ENCODE measurements around the gene MEGF9. TPM values are rescaled to one million over a fixed set of nuclear protein-coding genes. Genes with fewer than 3 reads are reported as not detected.

The MEGF9 gene
- polyA plus RNA-seq, 1 donor (not counting 4 experiments of a cell fraction or from before 2014, with no cell fraction given) = 11.2 TPM

DNA sequence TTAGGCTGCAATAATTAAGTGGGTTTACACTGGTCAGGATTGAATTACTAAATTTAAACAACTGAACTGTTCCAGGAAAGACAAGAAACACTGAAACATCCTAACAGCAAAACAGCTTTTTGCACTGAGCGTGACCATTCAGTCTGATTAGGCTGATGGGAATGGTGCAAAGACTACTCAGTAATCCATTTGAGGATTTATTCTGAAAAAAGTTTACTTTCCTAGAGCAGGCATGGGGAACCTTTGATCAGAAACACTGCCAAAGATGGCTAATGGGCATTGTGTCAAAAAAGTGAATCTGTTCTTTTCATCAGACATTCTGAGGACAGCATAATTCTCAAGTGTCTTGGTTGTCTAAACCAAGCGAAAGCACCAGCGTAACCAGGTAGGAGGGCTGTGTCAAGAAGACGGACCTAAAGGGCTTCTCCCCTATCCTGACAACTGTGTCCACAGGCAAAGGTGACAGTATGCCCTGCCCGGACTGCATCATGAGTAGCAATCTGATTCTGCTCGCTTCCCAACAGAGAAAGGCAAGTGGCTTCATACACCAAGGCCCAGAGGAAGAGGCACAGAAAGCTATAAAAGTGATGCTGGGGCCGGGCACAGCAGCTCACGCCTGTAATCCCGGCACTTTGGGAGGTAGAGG, 45.6 kb upstream of the MEGF9 start:
- Histone ChIP-seq H3K27me3 (ENCODE audit: control insufficient read depth, extremely low read depth, insufficient read depth, low read length) (no peaks in the 10 kb centered on the region), H3K79me2 (ENCODE audit: control insufficient read depth, insufficient read depth, low read length) (no peaks in the 10 kb centered on the region), H3K9ac (ENCODE audit: control insufficient read depth, extremely low read depth, insufficient read depth, low read length) (no peak overlapping the region), H3K9me1 (ENCODE audit: control insufficient read depth, extremely low read depth, insufficient read depth, low read length) (no peaks in the 10 kb centered on the region), H3K4me3 (ENCODE audit: control insufficient read depth in 2 of 3, extremely low read depth in 1 of 3, insufficient read depth in 2 of 3, low read depth in 1 of 3, low read length in 3 of 3) (no peak overlapping the region), H2AFZ (ENCODE audit: control insufficient read depth, low read length) (no peak overlapping the region), H3K9me3 (ENCODE audit: control insufficient read depth, low read depth, low read length) (no peaks in the 10 kb centered on the region), H3K4me2 (ENCODE audit: control insufficient read depth, extremely low read depth, insufficient read depth, low read depth, low read length) (no peak overlapping the region), H4K20me1 (ENCODE audit: control insufficient read depth, extremely low read depth, insufficient read depth, low read length) (no peaks in the 10 kb centered on the region), H3K27ac (ENCODE audit: control insufficient read depth, insufficient read depth, low read length) (no peak overlapping the region), H3K36me3 (ENCODE audit: control insufficient read depth in 2 of 2, extremely low read depth in 1 of 2, insufficient read depth in 2 of 2, low read length in 2 of 2) (peaks cover 15 to 20% of the 10 kb centered on the region in 2 experiments), H3K4me1 (ENCODE audit: control insufficient read depth, extremely low read depth, insufficient read depth, low read length) (no peaks in the 10 kb centered on the region)
- FAIRE-seq = no peak
- dilution Hi-C loops (cut with MboI; ENCODE audit: extremely low pct_ligation_motif_present, low sequenced_read_pairs) = no loop called here
- TF ChIP-seq, protein P1, sequence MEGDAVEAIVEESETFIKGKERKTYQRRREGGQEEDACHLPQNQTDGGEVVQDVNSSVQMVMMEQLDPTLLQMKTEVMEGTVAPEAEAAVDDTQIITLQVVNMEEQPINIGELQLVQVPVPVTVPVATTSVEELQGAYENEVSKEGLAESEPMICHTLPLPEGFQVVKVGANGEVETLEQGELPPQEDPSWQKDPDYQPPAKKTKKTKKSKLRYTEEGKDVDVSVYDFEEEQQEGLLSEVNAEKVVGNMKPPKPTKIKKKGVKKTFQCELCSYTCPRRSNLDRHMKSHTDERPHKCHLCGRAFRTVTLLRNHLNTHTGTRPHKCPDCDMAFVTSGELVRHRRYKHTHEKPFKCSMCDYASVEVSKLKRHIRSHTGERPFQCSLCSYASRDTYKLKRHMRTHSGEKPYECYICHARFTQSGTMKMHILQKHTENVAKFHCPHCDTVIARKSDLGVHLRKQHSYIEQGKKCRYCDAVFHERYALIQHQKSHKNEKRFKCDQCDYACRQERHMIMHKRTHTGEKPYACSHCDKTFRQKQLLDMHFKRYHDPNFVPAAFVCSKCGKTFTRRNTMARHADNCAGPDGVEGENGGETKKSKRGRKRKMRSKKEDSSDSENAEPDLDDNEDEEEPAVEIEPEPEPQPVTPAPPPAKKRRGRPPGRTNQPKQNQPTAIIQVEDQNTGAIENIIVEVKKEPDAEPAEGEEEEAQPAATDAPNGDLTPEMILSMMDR (optimal IDR thresholded peaks at IDR 0.05 in 1 of 3, IDR thresholded peaks at IDR 0.05 in 1 of 3, conservative IDR thresholded peaks at IDR 0.05 in 1 of 3; ENCODE audit: extremely low read depth in 1 of 3, insufficient read depth in 2 of 3, low read length in 3 of 3) = no peak
- no peak for TF ChIP-seq EZH2 (IDR thresholded peaks at IDR 0.05; ENCODE audit: low read length)
- DNase-seq (ENCODE audit: low read depth, low spot score) = no peak

DNA sequence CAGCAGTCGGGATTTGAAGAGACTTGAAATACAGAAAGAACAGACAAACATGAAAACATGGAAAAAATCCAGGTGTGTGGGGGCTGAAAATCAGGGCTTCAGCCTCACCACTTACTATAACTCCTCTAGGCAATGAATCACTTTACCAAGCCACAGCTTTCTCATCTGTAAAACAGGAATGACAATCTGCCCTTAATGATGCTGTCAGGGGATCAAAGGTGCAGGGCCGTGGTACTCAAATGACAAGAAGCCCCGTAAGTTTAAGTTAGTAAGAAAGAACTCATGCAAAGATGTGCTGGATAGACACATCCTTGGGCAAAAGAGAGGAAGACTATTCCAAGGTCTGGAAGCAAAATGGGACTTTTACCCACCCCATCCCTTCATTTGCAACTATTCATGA, 44.3 kb upstream of the MEGF9 start:
- Histone ChIP-seq H3K4me3 (ENCODE audit: control insufficient read depth in 2 of 3, extremely low read depth in 1 of 3, insufficient read depth in 2 of 3, low read depth in 1 of 3, low read length in 3 of 3) (no peak overlapping the region), H3K27ac (ENCODE audit: control insufficient read depth, insufficient read depth, low read length) (no peak overlapping the region), H3K9me1 (ENCODE audit: control insufficient read depth, extremely low read depth, insufficient read depth, low read length) (no peaks in the 10 kb centered on the region), H3K9me3 (ENCODE audit: control insufficient read depth, low read depth, low read length) (no peaks in the 10 kb centered on the region), H3K79me2 (ENCODE audit: control insufficient read depth, insufficient read depth, low read length) (no peaks in the 10 kb centered on the region), H2AFZ (ENCODE audit: control insufficient read depth, low read length) (no peak overlapping the region), H3K27me3 (ENCODE audit: control insufficient read depth, extremely low read depth, insufficient read depth, low read length) (no peaks in the 10 kb centered on the region), H3K4me2 (ENCODE audit: control insufficient read depth, extremely low read depth, insufficient read depth, low read depth, low read length) (no peak overlapping the region), H4K20me1 (ENCODE audit: control insufficient read depth, extremely low read depth, insufficient read depth, low read length) (no peaks in the 10 kb centered on the region), H3K4me1 (ENCODE audit: control insufficient read depth, extremely low read depth, insufficient read depth, low read length) (no peaks in the 10 kb centered on the region), H3K9ac (ENCODE audit: control insufficient read depth, extremely low read depth, insufficient read depth, low read length) (no peak overlapping the region), H3K36me3 (ENCODE audit: control insufficient read depth in 2 of 2, extremely low read depth in 1 of 2, insufficient read depth in 2 of 2, low read length in 2 of 2) (peaks cover 5 to 14% of the 10 kb centered on the region in 2 experiments)
- TF ChIP-seq EZH2 (IDR thresholded peaks at IDR 0.05; ENCODE audit: low read length) = no peak
- TF ChIP-seq, protein P1 (optimal IDR thresholded peaks at IDR 0.05 in 1 of 3, IDR thresholded peaks at IDR 0.05 in 1 of 3, conservative IDR thresholded peaks at IDR 0.05 in 1 of 3; ENCODE audit: extremely low read depth in 1 of 3, insufficient read depth in 2 of 3, low read length in 3 of 3) = no peak
- dilution Hi-C loops (cut with MboI; ENCODE audit: extremely low pct_ligation_motif_present, low sequenced_read_pairs) = no loop called here
- DNase-seq (ENCODE audit: low read depth, low spot score) (no peak), FAIRE-seq (no peak)

Measured in keratinocyte (primary cell).